Nucleus accumbens (tissue), 56 donors: ENCODE results near the gene MYO18B.

ENCODE experiments used
- DNase-seq, 56 donors: peaks; one replicate each; lab custom pipeline; 2025; lab: John Stamatoyannopoulos, UW

The MYO18B gene

GRCh38 chr22:26023104-26023775 lies 281.3 kb downstream of the MYO18B start:
- no peak for DNase-seq

- DNase-seq, result no peak
Measured at GRCh38 chr22:26025626-26026025, 283.6 kb downstream of the MYO18B start.

- DNase-seq, result no peak
Measured at GRCh38 chr22:26027341-26027740, 285.4 kb downstream of the MYO18B start.

- no peak for DNase-seq
Measured at GRCh38 chr22:26031641-26032040, 289.7 kb downstream of the MYO18B start.

- no peak for DNase-seq
Measured at GRCh38 chr22:26033071-26033470, 291.1 kb downstream of the MYO18B start.

GRCh38 chr22:26033586-26033985 lies 291.6 kb downstream of the MYO18B start:
- DNase-seq, result no peak

- no peak for DNase-seq
Measured at GRCh38 chr22:26035523-26035922, 293.5 kb downstream of the MYO18B start.

GRCh38 chr22:26038365-26038764 lies 296.4 kb downstream of the MYO18B start:
- no peak for DNase-seq

- no peak for DNase-seq
Measured at GRCh38 chr22:26041931-26042330, 299.9 kb downstream of the MYO18B start.

- DNase-seq, result no peak
Measured at GRCh38 chr22:26043031-26043430, 301.0 kb downstream of the MYO18B start.

GRCh38 chr22:26045051-26045450 lies 303.1 kb downstream of the MYO18B start:
- DNase-seq, result no peak

GRCh38 chr22:26045860-26046259 lies 303.9 kb downstream of the MYO18B start:
- no peak for DNase-seq

GRCh38 chr22:26047516-26047915 lies 305.5 kb downstream of the MYO18B start:
- no peak for DNase-seq

GRCh38 chr22:26047920-26048319 lies 305.9 kb downstream of the MYO18B start:
- DNase-seq, result no peak

GRCh38 chr22:26050079-26050478 lies 308.1 kb downstream of the MYO18B start:
- no peak for DNase-seq

GRCh38 chr22:26053737-26054316 lies 311.8 kb downstream of the MYO18B start:
- DNase-seq, result no peak

- DNase-seq, result no peak
Measured at GRCh38 chr22:26054841-26055605, 313.0 kb downstream of the MYO18B start.

- DNase-seq, result no peak
Measured at GRCh38 chr22:26055693-26056092, 313.7 kb downstream of the MYO18B start.

- no peak for DNase-seq
Measured at GRCh38 chr22:26056455-26057200, 314.6 kb downstream of the MYO18B start.

- DNase-seq, result no peak
Measured at GRCh38 chr22:26057731-26058130, 315.7 kb downstream of the MYO18B start.

- no peak for DNase-seq
Measured at GRCh38 chr22:26064048-26064447, 322.1 kb downstream of the MYO18B start.
